A549 (cell line): ENCODE data around the gene SULF2.
A peak's percentile ranks its signal among the peaks of the same experiment; 100 is the strongest.

Source experiments
- KDM1A ChIP-seq: fragments of 200-600 bp; sonication (generic); IDR thresholded peaks from 2 replicates; pipeline ENCODE4 v1.6.1; 2016; ENCODE audit warnings: low read depth, mild to moderate bottlenecking
- MYC ChIP-seq: IDR thresholded peaks from 2 replicates; pipeline ENCODE4 v1.6.1; 2012; ENCODE audit warnings: mild to moderate bottlenecking, inconsistent platforms, low read length, improper control_type of control experiment, borderline replicate concordance
- NR3C1 ChIP-seq: fragments of >200 bp; sonication (Bioruptor Twin); formaldehyde crosslinking; IDR thresholded peaks from 3 replicates; pipeline ENCODE4 v1.6.1; 2017
- TFCP2L1 ChIP-seq: fragments of 250-450 bp; sonication (Bioruptor Pico); IDR thresholded peaks from 2 replicates; pipeline ENCODE4 v1.5.0; 2021; ENCODE audit warnings: mild to moderate bottlenecking
- ZNF302 ChIP-seq: fragments of 250-450 bp; sonication (Bioruptor Pico); IDR thresholded peaks from 2 replicates; pipeline ENCODE4 v1.9.0; 2021; ENCODE audit warnings: inconsistent platforms, mild to moderate bottlenecking, moderate library complexity
- TF ChIP-seq, protein P1 (sequence below): fragments of >200 bp; sonication (Bioruptor Twin); formaldehyde crosslinking; IDR thresholded peaks from 3 replicates; pipeline ENCODE4 v1.5.1; 2016

DNA sequence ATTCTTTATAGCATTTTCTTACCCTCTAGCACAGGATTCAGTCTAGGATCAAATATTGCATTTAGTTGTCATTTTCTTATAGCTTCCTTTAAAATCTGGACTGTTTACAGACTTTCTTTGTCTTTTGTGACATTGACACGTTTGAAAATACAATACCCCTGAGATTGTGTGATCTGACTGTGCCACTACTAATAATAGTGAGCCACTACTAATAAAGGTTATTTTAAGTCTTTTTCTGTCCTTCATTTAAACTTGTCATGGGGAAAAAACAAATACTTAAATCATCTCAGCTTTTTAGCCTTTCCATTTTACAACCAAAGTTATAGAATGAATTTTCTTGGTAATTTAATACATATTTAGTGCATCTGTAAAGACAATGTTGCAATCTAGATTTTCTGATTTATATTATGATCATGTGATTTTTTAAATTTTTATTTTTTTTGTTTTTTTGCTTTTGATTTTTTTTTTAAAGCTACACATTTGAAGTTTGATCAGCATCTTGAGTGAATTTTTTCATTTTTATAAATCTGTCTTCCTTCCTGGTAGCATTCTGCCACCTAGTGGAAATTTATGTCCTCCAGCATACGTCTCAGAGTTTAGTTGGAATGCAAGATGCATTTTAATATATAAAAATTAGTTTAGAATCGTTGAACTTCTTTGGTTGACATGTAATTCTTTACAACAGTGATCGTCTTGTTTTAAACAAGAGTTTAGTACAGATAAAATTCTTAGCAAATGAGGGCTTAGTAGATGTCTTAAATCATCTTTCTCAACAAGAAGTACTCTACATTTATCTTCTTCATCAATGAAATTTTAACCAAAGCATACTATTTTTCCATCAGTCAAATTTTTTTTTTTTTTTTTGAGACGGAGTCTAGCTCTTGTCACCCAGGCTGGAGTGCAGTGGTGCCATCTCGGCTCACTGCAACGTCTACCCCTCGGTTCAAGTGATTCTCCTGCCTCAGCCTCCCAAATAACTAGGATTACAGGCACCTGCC lies 164.2 kb downstream of the SULF2 start:
- TF ChIP-seq NR3C1 (no peak), ZNF302 (CRISPR knock-in tag) (no peak), KDM1A (no peak), TFCP2L1 (CRISPR knock-in tag) (no peak), MYC (no peak)
- TF ChIP-seq, protein P1, sequence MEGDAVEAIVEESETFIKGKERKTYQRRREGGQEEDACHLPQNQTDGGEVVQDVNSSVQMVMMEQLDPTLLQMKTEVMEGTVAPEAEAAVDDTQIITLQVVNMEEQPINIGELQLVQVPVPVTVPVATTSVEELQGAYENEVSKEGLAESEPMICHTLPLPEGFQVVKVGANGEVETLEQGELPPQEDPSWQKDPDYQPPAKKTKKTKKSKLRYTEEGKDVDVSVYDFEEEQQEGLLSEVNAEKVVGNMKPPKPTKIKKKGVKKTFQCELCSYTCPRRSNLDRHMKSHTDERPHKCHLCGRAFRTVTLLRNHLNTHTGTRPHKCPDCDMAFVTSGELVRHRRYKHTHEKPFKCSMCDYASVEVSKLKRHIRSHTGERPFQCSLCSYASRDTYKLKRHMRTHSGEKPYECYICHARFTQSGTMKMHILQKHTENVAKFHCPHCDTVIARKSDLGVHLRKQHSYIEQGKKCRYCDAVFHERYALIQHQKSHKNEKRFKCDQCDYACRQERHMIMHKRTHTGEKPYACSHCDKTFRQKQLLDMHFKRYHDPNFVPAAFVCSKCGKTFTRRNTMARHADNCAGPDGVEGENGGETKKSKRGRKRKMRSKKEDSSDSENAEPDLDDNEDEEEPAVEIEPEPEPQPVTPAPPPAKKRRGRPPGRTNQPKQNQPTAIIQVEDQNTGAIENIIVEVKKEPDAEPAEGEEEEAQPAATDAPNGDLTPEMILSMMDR: peak; percentile 93
